ENCODE data around the gene ESRRA. TPM values are rescaled to one million over a fixed set of nuclear protein-coding genes. Genes with fewer than 3 reads are reported as not detected.

Gene ESRRA
- total RNA-seq, 2 experiments from 2014 or later = 28.6 to 57.8 TPM

GRCh38 chr11:64358907-64359711 lies 53.8 kb downstream of the ESRRA start, which contains the start of gene RPS6KA4:
TSS of gene RPS6KA4 (plus strand) at chr11:64359162. CDS start at chr11:64359236, 74 bp downstream.
- peaks cover 46% of the 10 kb centered on the region for H3K4me1 ChIP-seq (ENCODE audit: insufficient read depth, low read length, poor library complexity, severe bottlenecking)
- no TSS peak for BruUV-seq (replicated peaks)
- no peaks in the 10 kb centered on the region for H4K20me1 ChIP-seq (ENCODE audit: insufficient read depth, low read length)
- CTCF ChIA-PET (ENCODE audit: unreplicated experiment) = interaction anchor here (0.5 to 0.6 kb wide), 2 partner anchors 18 to 88 kb away, joined by 3 to 5 read pairs; no protein-coding TSS in a partner anchor
- no peaks in the 10 kb centered on the region for H3K79me2 ChIP-seq (ENCODE audit: insufficient read depth, low read depth, low read length)
- H3K4me3 ChIP-seq (ENCODE audit: low read depth, low read length, poor library complexity, severe bottlenecking) = peak within 1 kb of the TSS; percentile 90
- POLR2A ChIA-PET = interaction anchor here (0.5 to 0.7 kb wide), 2 partner anchors 42 to 84 kb away, joined by 3 read pairs; partner anchors contain the start of genes PRDX5 and TRMT112
- peak within 1 kb of the TSS; percentile 99 for H3K4me2 ChIP-seq (ENCODE audit: low read length)
- intact Hi-C loops (cut with micrococcal nuclease; ENCODE audit: unreplicated experiment) = no loop called here
- peak; percentile 70 for DNase-seq (ENCODE audit: low spot score)
- peak within 1 kb of the TSS; percentile 86; the same call in 1 of the 2 replicates for H2AFZ ChIP-seq (ENCODE audit: low read length)
- peaks cover 31% of the 10 kb centered on the region; the same call in 1 of the 2 replicates for H3K36me3 ChIP-seq (ENCODE audit: insufficient read depth, low read length)
- H3K9me2 ChIP-seq (ENCODE audit: insufficient read depth, low read length) = no peaks in the 10 kb centered on the region
- peak within 1 kb of the TSS; percentile 33 for H3K27ac ChIP-seq (ENCODE audit: low read depth, low read length, poor library complexity, severe bottlenecking)
- H3K9me3 ChIP-seq (ENCODE audit: low read length) = no peaks in the 10 kb centered on the region
- no peak for TF ChIP-seq EZH2phosphoT487 (IDR thresholded peaks at IDR 0.05; ENCODE audit: borderline replicate concordance, low read depth, low read length)
- TF ChIP-seq, protein P1, sequence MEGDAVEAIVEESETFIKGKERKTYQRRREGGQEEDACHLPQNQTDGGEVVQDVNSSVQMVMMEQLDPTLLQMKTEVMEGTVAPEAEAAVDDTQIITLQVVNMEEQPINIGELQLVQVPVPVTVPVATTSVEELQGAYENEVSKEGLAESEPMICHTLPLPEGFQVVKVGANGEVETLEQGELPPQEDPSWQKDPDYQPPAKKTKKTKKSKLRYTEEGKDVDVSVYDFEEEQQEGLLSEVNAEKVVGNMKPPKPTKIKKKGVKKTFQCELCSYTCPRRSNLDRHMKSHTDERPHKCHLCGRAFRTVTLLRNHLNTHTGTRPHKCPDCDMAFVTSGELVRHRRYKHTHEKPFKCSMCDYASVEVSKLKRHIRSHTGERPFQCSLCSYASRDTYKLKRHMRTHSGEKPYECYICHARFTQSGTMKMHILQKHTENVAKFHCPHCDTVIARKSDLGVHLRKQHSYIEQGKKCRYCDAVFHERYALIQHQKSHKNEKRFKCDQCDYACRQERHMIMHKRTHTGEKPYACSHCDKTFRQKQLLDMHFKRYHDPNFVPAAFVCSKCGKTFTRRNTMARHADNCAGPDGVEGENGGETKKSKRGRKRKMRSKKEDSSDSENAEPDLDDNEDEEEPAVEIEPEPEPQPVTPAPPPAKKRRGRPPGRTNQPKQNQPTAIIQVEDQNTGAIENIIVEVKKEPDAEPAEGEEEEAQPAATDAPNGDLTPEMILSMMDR (conservative IDR thresholded peaks at IDR 0.05; ENCODE audit: low read length) = no peak

DNA sequence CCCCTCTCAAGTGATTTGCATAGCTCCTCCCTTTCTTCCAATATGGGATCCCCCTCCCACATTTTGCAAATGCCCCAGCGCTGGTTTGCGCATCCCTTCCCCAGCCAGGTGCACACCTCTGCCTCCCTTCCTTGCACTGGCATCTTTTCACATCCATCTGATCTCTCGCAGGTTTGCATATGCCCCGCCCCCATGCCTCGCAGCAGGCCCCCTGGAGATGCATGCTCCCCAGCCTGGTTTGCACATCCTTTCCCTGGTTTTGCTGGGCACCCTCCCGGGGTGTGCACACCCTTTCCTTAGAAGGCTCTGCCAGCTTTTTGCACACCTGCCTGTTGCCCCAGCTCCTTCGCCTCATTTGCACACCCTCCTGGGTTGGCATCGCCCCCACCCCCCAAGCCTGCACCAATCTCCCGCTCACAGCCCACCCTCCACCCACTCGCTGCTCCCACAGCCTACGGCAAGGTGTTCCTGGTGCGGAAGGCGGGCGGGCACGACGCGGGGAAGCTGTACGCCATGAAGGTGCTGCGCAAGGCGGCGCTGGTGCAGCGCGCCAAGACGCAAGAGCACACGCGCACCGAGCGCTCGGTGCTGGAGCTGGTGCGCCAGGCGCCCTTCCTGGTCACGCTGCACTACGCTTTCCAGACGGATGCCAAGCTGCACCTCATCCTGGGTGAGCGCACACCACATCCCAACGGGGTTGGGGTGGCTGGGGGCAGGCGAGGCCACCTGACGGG lies 54.6 kb downstream of the ESRRA start:
- TF ChIP-seq, protein P1 (conservative IDR thresholded peaks at IDR 0.05; ENCODE audit: low read length) = no peak
- intact Hi-C loops (cut with micrococcal nuclease; ENCODE audit: unreplicated experiment) = no loop called here
- Histone ChIP-seq H3K9me3 (ENCODE audit: low read length) (no peaks in the 10 kb centered on the region), H3K4me3 (ENCODE audit: low read depth, low read length, poor library complexity, severe bottlenecking) (peak overlapping the region; percentile 90), H3K4me1 (ENCODE audit: insufficient read depth, low read length, poor library complexity, severe bottlenecking) (peaks cover 44% of the 10 kb centered on the region), H2AFZ (ENCODE audit: low read length) (peak overlapping the region; percentile 86; the same call in 1 of the 2 replicates), H3K36me3 (ENCODE audit: insufficient read depth, low read length) (peaks cover 33% of the 10 kb centered on the region; the same call in 1 of the 2 replicates), H3K27ac (ENCODE audit: low read depth, low read length, poor library complexity, severe bottlenecking) (no peak overlapping the region), H3K9me2 (ENCODE audit: insufficient read depth, low read length) (no peaks in the 10 kb centered on the region), H4K20me1 (ENCODE audit: insufficient read depth, low read length) (no peaks in the 10 kb centered on the region), H3K79me2 (ENCODE audit: insufficient read depth, low read depth, low read length) (no peaks in the 10 kb centered on the region), H3K4me2 (ENCODE audit: low read length) (peak overlapping the region; percentile 99)
- ChIA-PET CTCF (ENCODE audit: unreplicated experiment) (interaction anchor here (0.5 to 0.6 kb wide), 2 partner anchors 19 to 89 kb away, joined by 3 to 5 read pairs; no protein-coding TSS in a partner anchor), POLR2A (interaction anchor here (0.5 to 0.8 kb wide), 3 partner anchors 42 to 83 kb away, joined by 3 to 4 read pairs (median 3); partner anchors contain the start of genes PRDX5 and TRMT112)
- DNase-seq (ENCODE audit: low spot score) = peak; percentile 49
- BruUV-seq (replicated peaks) = no TSS peak

All from OCI-LY7 (cell line).